CD14-positive monocyte (primary cell): ENCODE measurements around the gene HPCA. TPM values are rescaled to one million over a fixed set of nuclear protein-coding genes. Genes with fewer than 3 reads are reported as not detected.

Source experiments
- DNase-seq, 3 donors: peaks; one replicate each; pipeline ENCODE4 v3.0.0-alpha.2; 2011 to 2022
- H2AFZ ChIP-seq: 2 replicates; pipeline ENCODE4 v1.6.0; 2012; ENCODE audit warnings: mild to moderate bottlenecking, low read depth, low read length, inconsistent platforms; ENCODE audit not compliant: insufficient read depth, poor library complexity, severe bottlenecking
- H3K27ac ChIP-seq, 2 donors: 1 replicate in 1 of 2; 2 replicates in 1 of 2; pipeline ENCODE4 v1.5.1; 2012 to 2013; ENCODE audit warnings: low read length in 2 of 2, control low read depth in 1 of 2, inconsistent platforms in 1 of 2, low read depth in 1 of 2, mild to moderate bottlenecking in 1 of 2
- H3K27me3 ChIP-seq, 2 donors: one replicate each; pipeline versions ENCODE4 v1.6.0 to v1.6.1; 2011 to 2013; ENCODE audit warnings: low read length in 2 of 2; ENCODE audit not compliant: control insufficient read depth in 2 of 2, insufficient read depth in 2 of 2
- H3K36me3 ChIP-seq, 2 donors: replicated peaks in 1 of 2; 1 replicate in 1 of 2; 2 replicates in 1 of 2; pipeline versions ENCODE4 v1.5.1 to v1.6.1; 2012 to 2013; ENCODE audit warnings: low read length in 2 of 2, control low read depth in 1 of 2, inconsistent platforms in 1 of 2, mild to moderate bottlenecking in 1 of 2; ENCODE audit not compliant: insufficient read depth in 2 of 2, control insufficient read depth in 1 of 2
- H3K4me1 ChIP-seq, 2 donors: 1 replicate in 1 of 2; 2 replicates in 1 of 2; pipeline versions ENCODE4 v1.5.1 to v1.6.1; 2012 to 2013; ENCODE audit warnings: low read length in 2 of 2, control low read depth in 1 of 2, inconsistent platforms in 1 of 2, mild to moderate bottlenecking in 1 of 2, moderate library complexity in 1 of 2; ENCODE audit not compliant: insufficient read depth in 2 of 2, control insufficient read depth in 1 of 2
- H3K4me2 ChIP-seq: replicated peaks from 2 replicates; pipeline ENCODE3; 2012; ENCODE audit warnings: low read length, moderate library complexity, mild to moderate bottlenecking; ENCODE audit not compliant: poor library complexity, severe bottlenecking; ENCODE audit errors: extremely low read depth
- H3K4me3 ChIP-seq, 3 experiments: fragments of 200-600 bp in 1 of 3; sonication (generic) in 1 of 3; replicated peaks in 1 of 3; 1 replicate in 2 of 3; 2 replicates in 1 of 3; pipeline ENCODE4 v1.5.1; 2011 to 2013; ENCODE audit warnings: low read length in 3 of 3, mild to moderate bottlenecking in 3 of 3, control low read depth in 2 of 3, low read depth in 2 of 3, inconsistent platforms in 1 of 3, moderate library complexity in 1 of 3
- H3K79me2 ChIP-seq: 2 replicates; pipeline ENCODE4 v1.6.0; 2012; ENCODE audit warnings: mild to moderate bottlenecking, control low read depth, inconsistent platforms, low read length, moderate library complexity; ENCODE audit not compliant: insufficient read depth
- H3K9ac ChIP-seq: 2 replicates; pipeline ENCODE4 v1.6.0; 2017; ENCODE audit warnings: low read length, mild to moderate bottlenecking; ENCODE audit not compliant: insufficient read depth, poor library complexity, severe bottlenecking
- H3K9me3 ChIP-seq, 2 donors: replicated peaks in 1 of 2; 1 replicate in 1 of 2; 2 replicates in 1 of 2; pipeline versions ENCODE4 v1.5.1 to v1.6.1; 2012 to 2013; ENCODE audit warnings: low read length in 2 of 2, control low read depth in 1 of 2; ENCODE audit not compliant: control insufficient read depth in 1 of 2, insufficient read depth in 1 of 2
- H4K20me1 ChIP-seq: 2 replicates; pipeline ENCODE4 v1.6.0; 2012; ENCODE audit warnings: mild to moderate bottlenecking, low read length, control low read depth, moderate library complexity; ENCODE audit not compliant: insufficient read depth
- H3K27ac Mint-ChIP-seq, 7 donors: one replicate each; pipeline ENCODE4 v1.8.0; 2020; ENCODE audit warnings: mild to moderate bottlenecking in 7 of 7, mixed read lengths in 7 of 7, moderate library complexity in 6 of 7, inconsistent platforms in 2 of 7
- H3K27me3 Mint-ChIP-seq, 3 donors: one replicate each; pipeline ENCODE4 v1.8.0; 2021 to 2022; ENCODE audit warnings: low read depth in 3 of 3, mild to moderate bottlenecking in 3 of 3, mixed read lengths in 3 of 3, moderate library complexity in 3 of 3, inconsistent platforms in 1 of 3
- H3K36me3 Mint-ChIP-seq, 2 donors: one replicate each; pipeline ENCODE4 v1.8.0; 2020; ENCODE audit warnings: mixed read lengths in 2 of 2, inconsistent platforms in 1 of 2, mild to moderate bottlenecking in 1 of 2
- H3K4me1 Mint-ChIP-seq: one replicate; pipeline ENCODE4 v1.8.0; 2020; ENCODE audit warnings: mild to moderate bottlenecking, mixed read lengths
- H3K4me3 Mint-ChIP-seq, 2 donors: one replicate each; pipeline ENCODE4 v1.8.0; 2020; ENCODE audit warnings: mild to moderate bottlenecking in 2 of 2, mixed read lengths in 2 of 2, moderate library complexity in 1 of 2
- H3K9me3 Mint-ChIP-seq, 7 donors: one replicate each; pipeline ENCODE4 v1.8.0; 2020 to 2022; ENCODE audit warnings: mixed read lengths in 7 of 7, mild to moderate bottlenecking in 6 of 7, moderate library complexity in 6 of 7, inconsistent platforms in 2 of 7
- CTCF ChIP-seq: fragments of 200-600 bp; IDR thresholded peaks from one replicate; pipeline ENCODE4 v1.8.0; 2022; ENCODE audit warnings: antibody characterized with exemption, mild to moderate bottlenecking
- WGBS: methylation state at CpG from one replicate; pipeline ENCODE4 v1.1.5; 2013; ENCODE audit warnings: missing lambda C conversion rate; ENCODE audit not compliant: insufficient coverage; 5-methylcytosine and 5-hydroxymethylcytosine counted together
- intact Hi-C, 2 donors: fragments of 100-400 bp; cut with micrococcal nuclease; formaldehyde crosslinking; loops; one replicate each; pipeline versions ENCODE4 v1.15.0 to v1.15.1; 2023
- polyA plus RNA-seq, 3 donors: library from polyadenylated mRNA; depleted of rRNA in 1 of 3; unstranded in 2 of 3; stranded (reverse) in 1 of 3; fragments of 300-500 nt in 2 of 3; fragments of >200 nt in 1 of 3; fragmentation: Illumina TruSeq in 2 of 3; gene quantifications; 1 replicate in 2 of 3; 2 replicates in 1 of 3; pipeline ENCODE4 v1.2.3, GENCODE V29; 2012 to 2021

The HPCA gene
- polyA plus RNA-seq, 3 donors = not detected

- WGBS = no CpG with 5 or more reads among the region's 2 CpGs
- H3K27ac Mint-ChIP-seq = no peak overlapping the region
- peaks cover 10 to 15% of the 10 kb centered on the region in 2 donors for H3K36me3 Mint-ChIP-seq
- H3K9me3 Mint-ChIP-seq = peaks cover 0 to 22% (median 8%) of the 10 kb centered on the region in 7 donors
- no peak overlapping the region for H3K4me2 ChIP-seq
- H3K4me3 Mint-ChIP-seq = no peak overlapping the region
- H3K9me3 ChIP-seq = peaks cover 0 to 18% of the 10 kb centered on the region in 2 donors
- H3K27ac ChIP-seq = no peak overlapping the region
- TF ChIP-seq CTCF = no peak
- peaks cover 17% of the 10 kb centered on the region for H4K20me1 ChIP-seq
- H3K27me3 Mint-ChIP-seq = peaks cover 37 to 50% (median 40%) of the 10 kb centered on the region in 3 donors
- no peaks in the 10 kb centered on the region for H3K79me2 ChIP-seq
- no peaks in the 10 kb centered on the region for H3K36me3 ChIP-seq
- H3K4me3 ChIP-seq = no peak overlapping the region
- H3K4me1 Mint-ChIP-seq = peaks cover 14% of the 10 kb centered on the region
- H3K9ac ChIP-seq = no peak overlapping the region
- intact Hi-C loops = no loop called here
- peaks cover 11 to 12% of the 10 kb centered on the region in 2 donors for H3K4me1 ChIP-seq
- DNase-seq = no peak
- peaks cover 32 to 43% of the 10 kb centered on the region in 2 donors for H3K27me3 ChIP-seq
- no peak overlapping the region for H2AFZ ChIP-seq
Observed at GRCh38 chr1:32928285-32928684, 42.0 kb downstream of the HPCA start.

GRCh38 chr1:32928715-32929114 lies 42.4 kb downstream of the HPCA start:
- H3K36me3 ChIP-seq = peaks cover 0 to under 1% of the 10 kb centered on the region in 2 donors
- H3K4me1 ChIP-seq = peaks cover 11 to 12% of the 10 kb centered on the region in 2 donors
- no peak overlapping the region for H3K4me3 Mint-ChIP-seq
- no peak overlapping the region for H3K4me3 ChIP-seq
- H3K27ac Mint-ChIP-seq = no peak overlapping the region
- H3K4me1 Mint-ChIP-seq = peaks cover 16% of the 10 kb centered on the region
- H3K9me3 Mint-ChIP-seq = peaks cover 0 to 21% (median 8%) of the 10 kb centered on the region in 7 donors
- H3K9me3 ChIP-seq = peaks cover 0 to 18% of the 10 kb centered on the region in 2 donors
- no peaks in the 10 kb centered on the region for H3K79me2 ChIP-seq
- 98% methylated on average over 5 of the region's 8 CpGs for WGBS
- peaks cover 13 to 15% of the 10 kb centered on the region in 2 donors for H3K36me3 Mint-ChIP-seq
- DNase-seq = peak in 1 of 3 donors; percentile 32
- no peak overlapping the region for H2AFZ ChIP-seq
- peaks cover 33 to 46% (median 35%) of the 10 kb centered on the region in 3 donors for H3K27me3 Mint-ChIP-seq
- H4K20me1 ChIP-seq = peaks cover 21% of the 10 kb centered on the region
- H3K27ac ChIP-seq = no peak overlapping the region
- peaks cover 29 to 39% of the 10 kb centered on the region in 2 donors for H3K27me3 ChIP-seq
- no peak overlapping the region for H3K9ac ChIP-seq
- TF ChIP-seq CTCF = no peak
- no peak overlapping the region for H3K4me2 ChIP-seq
- intact Hi-C loops = no loop called here
